HCT116 (cell line): ENCODE data around the gene CDH1.

Source experiments
- CEBPB ChIP-seq: IDR thresholded peaks from 2 replicates; pipeline ENCODE4 v1.6.1; 2012; ENCODE audit warnings: low read depth
- EZH2 ChIP-seq: fragments of 200-600 bp; sonication (generic); IDR thresholded peaks from 2 replicates; pipeline ENCODE4 v1.6.1; 2017; ENCODE audit warnings: antibody characterized with exemption, mixed run types
- EZH2phosphoT487 ChIP-seq: fragments of 200-600 bp; IDR thresholded peaks from 2 replicates; pipeline ENCODE4 v1.6.1; 2018; ENCODE audit warnings: antibody characterized with exemption, borderline replicate concordance
- POLR2A ChIP-seq: IDR thresholded peaks from 2 replicates; pipeline ENCODE4 v1.7.0; 2011; ENCODE audit warnings: borderline replicate concordance; ENCODE audit not compliant: insufficient read depth, insufficient read length; ENCODE audit errors: extremely low read depth
- POLR2AphosphoS5 ChIP-seq: IDR thresholded peaks from 2 replicates; pipeline ENCODE4 v1.6.1; 2011; ENCODE audit warnings: mild to moderate bottlenecking, low read depth, low read length, moderate library complexity
- SIN3A ChIP-seq: IDR thresholded peaks from 2 replicates; pipeline ENCODE4 v1.6.1; 2012; ENCODE audit warnings: low read depth
- YY1 ChIP-seq: IDR thresholded peaks from 2 replicates; pipeline ENCODE4 v1.6.1; 2011; ENCODE audit warnings: low read length, low read depth, moderate library complexity, mild to moderate bottlenecking; ENCODE audit not compliant: insufficient replicate concordance; ENCODE audit errors: extremely low read depth
- ZFX ChIP-seq: fragments of 450-650 bp; IDR thresholded peaks from 2 replicates; pipeline ENCODE4 v1.6.1; 2017
- TF ChIP-seq, protein P1 (sequence below), 3 experiments: fragments of 200-600 bp in 1 of 3; sonication (generic) in 1 of 3; IDR thresholded peaks in 2 of 3; conservative IDR thresholded peaks in 1 of 3; 2 replicates each; pipeline ENCODE4 v1.5.1; 2012 to 2017; ENCODE audit warnings: low read depth in 2 of 3, low read length in 2 of 3, antibody characterized with exemption in 1 of 3, borderline replicate concordance in 1 of 3, control low read depth in 1 of 3, mild to moderate bottlenecking in 1 of 3, mixed read lengths in 1 of 3, mixed run types in 1 of 3, moderate library complexity in 1 of 3; ENCODE audit not compliant: insufficient read depth in 1 of 3
- TF ChIP-seq, protein P2 (sequence below): IDR thresholded peaks from 2 replicates; pipeline ENCODE4 v1.6.1; 2012

DNA sequence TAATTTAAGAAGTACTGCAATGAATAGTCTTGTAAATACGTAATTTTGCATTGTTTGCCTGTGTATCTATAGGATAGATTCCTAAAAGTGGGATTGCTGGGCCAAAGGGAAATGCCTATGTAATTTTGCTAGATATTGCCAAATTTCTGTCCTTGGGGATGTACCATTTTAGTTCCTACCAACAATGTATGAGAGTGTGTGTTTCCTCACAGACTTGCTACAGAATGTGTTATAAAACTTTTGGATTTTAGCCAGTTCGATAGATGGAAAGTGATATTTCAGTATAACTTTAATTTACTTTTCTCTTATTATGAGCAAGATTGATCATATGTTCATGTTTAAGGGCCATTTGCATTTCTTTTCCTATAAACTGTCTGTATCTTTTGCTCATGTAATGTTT lies 114.5 kb downstream of the CDH1 start:
- TF ChIP-seq CEBPB (no peak), EZH2 (no peak), POLR2A (no peak), POLR2AphosphoS5 (no peak), SIN3A (no peak), ZFX (no peak), YY1 (no peak), EZH2phosphoT487 (no peak)
- TF ChIP-seq, protein P1, sequence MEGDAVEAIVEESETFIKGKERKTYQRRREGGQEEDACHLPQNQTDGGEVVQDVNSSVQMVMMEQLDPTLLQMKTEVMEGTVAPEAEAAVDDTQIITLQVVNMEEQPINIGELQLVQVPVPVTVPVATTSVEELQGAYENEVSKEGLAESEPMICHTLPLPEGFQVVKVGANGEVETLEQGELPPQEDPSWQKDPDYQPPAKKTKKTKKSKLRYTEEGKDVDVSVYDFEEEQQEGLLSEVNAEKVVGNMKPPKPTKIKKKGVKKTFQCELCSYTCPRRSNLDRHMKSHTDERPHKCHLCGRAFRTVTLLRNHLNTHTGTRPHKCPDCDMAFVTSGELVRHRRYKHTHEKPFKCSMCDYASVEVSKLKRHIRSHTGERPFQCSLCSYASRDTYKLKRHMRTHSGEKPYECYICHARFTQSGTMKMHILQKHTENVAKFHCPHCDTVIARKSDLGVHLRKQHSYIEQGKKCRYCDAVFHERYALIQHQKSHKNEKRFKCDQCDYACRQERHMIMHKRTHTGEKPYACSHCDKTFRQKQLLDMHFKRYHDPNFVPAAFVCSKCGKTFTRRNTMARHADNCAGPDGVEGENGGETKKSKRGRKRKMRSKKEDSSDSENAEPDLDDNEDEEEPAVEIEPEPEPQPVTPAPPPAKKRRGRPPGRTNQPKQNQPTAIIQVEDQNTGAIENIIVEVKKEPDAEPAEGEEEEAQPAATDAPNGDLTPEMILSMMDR (IDR thresholded peaks at IDR 0.05 in 2 of 3, conservative IDR thresholded peaks at IDR 0.05 in 1 of 3; ENCODE audit: borderline replicate concordance in 1 of 3, insufficient read depth in 1 of 3, low read depth in 2 of 3, low read length in 2 of 3): no peak
- TF ChIP-seq, protein P2, sequence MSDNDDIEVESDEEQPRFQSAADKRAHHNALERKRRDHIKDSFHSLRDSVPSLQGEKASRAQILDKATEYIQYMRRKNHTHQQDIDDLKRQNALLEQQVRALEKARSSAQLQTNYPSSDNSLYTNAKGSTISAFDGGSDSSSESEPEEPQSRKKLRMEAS: no peak
